ENCODE data around the gene ARHGDIG. TPM values are rescaled to one million over a fixed set of nuclear protein-coding genes. Genes with fewer than 3 reads are reported as not detected.

The ARHGDIG gene
- total RNA-seq, 6 experiments from 2014 or later, result not detected

- 67% methylated on average over 1 of the region's 20 CpGs for WGBS (ENCODE audit: insufficient coverage, low coverage, low lambda C conversion rate, missing lambda C conversion rate)
- Histone ChIP-seq H3K27me3 (peaks cover 0 to 21% of the 10 kb centered on the region in 2 donors), H3K36me3 (no peaks in the 10 kb centered on the region), H3K4me1 (peaks cover 0 to 5% (median 0%) of the 10 kb centered on the region in 4 donors), H3K27ac (no peak overlapping the region), H3K9me3 (no peaks in the 10 kb centered on the region), H3K4me3 (no peak overlapping the region)
- peak in 3 of 4 donors; percentile 30 to 39 (median 37) for ATAC-seq
- DNase-seq, result peak in 1 of 3 donors; percentile 22
- TF ChIP-seq POLR2A (IDR thresholded peaks at IDR 0.05) (no peak), CTCF (IDR thresholded peaks at IDR 0.05) (no peak)
- intact Hi-C loops (cut with DNase I), result no loop called here
These were observed 3.8 kb upstream of the ARHGDIG start for GRCh38 chr16:276426-277077.

- DNase-seq (no peak), ATAC-seq (peak in 1 of 4 donors; percentile 11)
- no peaks in the 10 kb centered on the region for H3K36me3 ChIP-seq
- H3K4me3 ChIP-seq, result no peak overlapping the region
- no peaks in the 10 kb centered on the region for H3K9me3 ChIP-seq
- H3K4me1 ChIP-seq, result peaks cover 0 to 5% (median 0%) of the 10 kb centered on the region in 4 donors
- intact Hi-C loops (cut with DNase I), result no loop called here
- H3K27me3 ChIP-seq, result peaks cover 0 to 22% of the 10 kb centered on the region in 2 donors
- WGBS (ENCODE audit: insufficient coverage, low coverage, low lambda C conversion rate, missing lambda C conversion rate), result 68% methylated on average over 5 of the region's 6 CpGs
- no peak overlapping the region for H3K27ac ChIP-seq
- TF ChIP-seq CTCF (IDR thresholded peaks at IDR 0.05) (no peak), POLR2A (IDR thresholded peaks at IDR 0.05) (no peak)
These were observed 1.5 kb upstream of the ARHGDIG start for GRCh38 chr16:278863-279366.

- H3K9me3 ChIP-seq, result no peaks in the 10 kb centered on the region
- H3K27me3 ChIP-seq, result peaks cover 0 to 19% of the 10 kb centered on the region in 2 donors
- ATAC-seq (no peak), DNase-seq (no peak)
- no CpG with 5 or more reads among the region's 7 CpGs for WGBS (ENCODE audit: insufficient coverage, low coverage, low lambda C conversion rate, missing lambda C conversion rate)
- no peak overlapping the region for H3K4me3 ChIP-seq
- H3K27ac ChIP-seq, result no peak overlapping the region
- intact Hi-C loops (cut with DNase I), result no loop called here
- no peaks in the 10 kb centered on the region for H3K36me3 ChIP-seq
- H3K4me1 ChIP-seq, result peaks cover 0 to 5% (median 0%) of the 10 kb centered on the region in 4 donors
- TF ChIP-seq CTCF (IDR thresholded peaks at IDR 0.05) (no peak), POLR2A (IDR thresholded peaks at IDR 0.05) (no peak)
These were observed 860 bp upstream of the ARHGDIG start for GRCh38 chr16:279531-279930.

- no peak for TF ChIP-seq CTCF (IDR thresholded peaks at IDR 0.05)
- intact Hi-C loops (cut with DNase I), result no loop called here
- H3K36me3 ChIP-seq, result no peaks in the 10 kb centered on the region
- no peaks in the 10 kb centered on the region for H3K9me3 ChIP-seq
- 9% methylated on average over 10 of the region's 47 CpGs for WGBS (ENCODE audit: insufficient coverage, low coverage, low lambda C conversion rate, missing lambda C conversion rate)
- ATAC-seq, result no peak
- no peak for DNase-seq
- H3K27ac ChIP-seq, result no peak overlapping the region
- no peak overlapping the region for H3K4me3 ChIP-seq
- H3K4me1 ChIP-seq, result peaks cover 0 to 4% (median 0%) of the 10 kb centered on the region in 4 donors
- H3K27me3 ChIP-seq, result peaks cover 0 to 18% of the 10 kb centered on the region in 2 donors
These were observed 358 bp upstream of the ARHGDIG start for GRCh38 chr16:280005-280460.

Measured in right lobe of liver (tissue), 6 donors.